ENCODE data around the gene ACLY.

The ACLY gene

GRCh38 chr17:41959336-41960095, 40.8 kb upstream of the ACLY start:
- TF ChIP-seq SPI1 (IDR thresholded peaks at IDR 0.05; ENCODE audit: borderline replicate concordance, low read depth) (no peak), GABPA (IDR thresholded peaks at IDR 0.05; ENCODE audit: low read depth) (no peak), POLR2AphosphoS5 (IDR thresholded peaks at IDR 0.05; ENCODE audit: low read depth) (no peak)
- TF ChIP-seq, protein P1, sequence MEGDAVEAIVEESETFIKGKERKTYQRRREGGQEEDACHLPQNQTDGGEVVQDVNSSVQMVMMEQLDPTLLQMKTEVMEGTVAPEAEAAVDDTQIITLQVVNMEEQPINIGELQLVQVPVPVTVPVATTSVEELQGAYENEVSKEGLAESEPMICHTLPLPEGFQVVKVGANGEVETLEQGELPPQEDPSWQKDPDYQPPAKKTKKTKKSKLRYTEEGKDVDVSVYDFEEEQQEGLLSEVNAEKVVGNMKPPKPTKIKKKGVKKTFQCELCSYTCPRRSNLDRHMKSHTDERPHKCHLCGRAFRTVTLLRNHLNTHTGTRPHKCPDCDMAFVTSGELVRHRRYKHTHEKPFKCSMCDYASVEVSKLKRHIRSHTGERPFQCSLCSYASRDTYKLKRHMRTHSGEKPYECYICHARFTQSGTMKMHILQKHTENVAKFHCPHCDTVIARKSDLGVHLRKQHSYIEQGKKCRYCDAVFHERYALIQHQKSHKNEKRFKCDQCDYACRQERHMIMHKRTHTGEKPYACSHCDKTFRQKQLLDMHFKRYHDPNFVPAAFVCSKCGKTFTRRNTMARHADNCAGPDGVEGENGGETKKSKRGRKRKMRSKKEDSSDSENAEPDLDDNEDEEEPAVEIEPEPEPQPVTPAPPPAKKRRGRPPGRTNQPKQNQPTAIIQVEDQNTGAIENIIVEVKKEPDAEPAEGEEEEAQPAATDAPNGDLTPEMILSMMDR (IDR thresholded peaks at IDR 0.05; ENCODE audit: insufficient read depth, low read length), result peak; percentile 42
- TF ChIP-seq, protein P2, sequence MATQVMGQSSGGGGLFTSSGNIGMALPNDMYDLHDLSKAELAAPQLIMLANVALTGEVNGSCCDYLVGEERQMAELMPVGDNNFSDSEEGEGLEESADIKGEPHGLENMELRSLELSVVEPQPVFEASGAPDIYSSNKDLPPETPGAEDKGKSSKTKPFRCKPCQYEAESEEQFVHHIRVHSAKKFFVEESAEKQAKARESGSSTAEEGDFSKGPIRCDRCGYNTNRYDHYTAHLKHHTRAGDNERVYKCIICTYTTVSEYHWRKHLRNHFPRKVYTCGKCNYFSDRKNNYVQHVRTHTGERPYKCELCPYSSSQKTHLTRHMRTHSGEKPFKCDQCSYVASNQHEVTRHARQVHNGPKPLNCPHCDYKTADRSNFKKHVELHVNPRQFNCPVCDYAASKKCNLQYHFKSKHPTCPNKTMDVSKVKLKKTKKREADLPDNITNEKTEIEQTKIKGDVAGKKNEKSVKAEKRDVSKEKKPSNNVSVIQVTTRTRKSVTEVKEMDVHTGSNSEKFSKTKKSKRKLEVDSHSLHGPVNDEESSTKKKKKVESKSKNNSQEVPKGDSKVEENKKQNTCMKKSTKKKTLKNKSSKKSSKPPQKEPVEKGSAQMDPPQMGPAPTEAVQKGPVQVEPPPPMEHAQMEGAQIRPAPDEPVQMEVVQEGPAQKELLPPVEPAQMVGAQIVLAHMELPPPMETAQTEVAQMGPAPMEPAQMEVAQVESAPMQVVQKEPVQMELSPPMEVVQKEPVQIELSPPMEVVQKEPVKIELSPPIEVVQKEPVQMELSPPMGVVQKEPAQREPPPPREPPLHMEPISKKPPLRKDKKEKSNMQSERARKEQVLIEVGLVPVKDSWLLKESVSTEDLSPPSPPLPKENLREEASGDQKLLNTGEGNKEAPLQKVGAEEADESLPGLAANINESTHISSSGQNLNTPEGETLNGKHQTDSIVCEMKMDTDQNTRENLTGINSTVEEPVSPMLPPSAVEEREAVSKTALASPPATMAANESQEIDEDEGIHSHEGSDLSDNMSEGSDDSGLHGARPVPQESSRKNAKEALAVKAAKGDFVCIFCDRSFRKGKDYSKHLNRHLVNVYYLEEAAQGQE (IDR thresholded peaks at IDR 0.05; ENCODE audit: insufficient replicate concordance, low read depth), result no peak
- Histone ChIP-seq H3K27me3 (ENCODE audit: insufficient read depth, poor library complexity, severe bottlenecking) (no peaks in the 10 kb centered on the region), H3K4me3 (replicated peaks; ENCODE audit: insufficient read depth, low read length) (no peak overlapping the region), H3K27ac (replicated peaks) (no peak overlapping the region)
- DNase-seq (ENCODE audit: low read depth in 1 of 2, low spot score in 1 of 2), result peak in 1 of 2 experiments; percentile 63

DNA sequence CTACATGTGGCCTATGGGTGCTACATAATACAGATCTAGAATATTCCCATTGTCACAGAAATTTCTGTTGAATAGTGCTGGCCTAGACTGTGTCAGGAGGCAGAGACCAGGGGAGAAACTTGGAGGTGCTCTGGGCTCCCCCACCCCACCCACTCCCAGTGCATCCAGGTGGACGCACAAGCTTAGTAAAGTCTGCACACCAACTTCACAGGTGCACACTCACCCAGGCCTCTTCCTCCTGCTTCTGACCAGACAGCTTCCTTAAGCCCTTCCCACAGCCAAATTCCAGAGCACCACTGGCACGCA, 40.2 kb upstream of the ACLY start:
- DNase-seq (ENCODE audit: low read depth in 1 of 2, low spot score in 1 of 2), result no peak
- Histone ChIP-seq H3K4me3 (replicated peaks; ENCODE audit: insufficient read depth, low read length) (no peak overlapping the region), H3K27ac (replicated peaks) (no peak overlapping the region), H3K27me3 (ENCODE audit: insufficient read depth, poor library complexity, severe bottlenecking) (no peaks in the 10 kb centered on the region)
- no peak for TF ChIP-seq GABPA (IDR thresholded peaks at IDR 0.05; ENCODE audit: low read depth)

GRCh38 chr17:41957869-41958439, 39.2 kb upstream of the ACLY start:
- H3K27me3 ChIP-seq (ENCODE audit: insufficient read depth, poor library complexity, severe bottlenecking), result no peaks in the 10 kb centered on the region
- TF ChIP-seq, protein P2 (IDR thresholded peaks at IDR 0.05; ENCODE audit: insufficient replicate concordance, low read depth), result no peak
- no peak for TF ChIP-seq GABPA (IDR thresholded peaks at IDR 0.05; ENCODE audit: low read depth)
- TF ChIP-seq, protein P1 (IDR thresholded peaks at IDR 0.05; ENCODE audit: insufficient read depth, low read length), result no peak
- TF ChIP-seq POLR2AphosphoS5 (IDR thresholded peaks at IDR 0.05; ENCODE audit: low read depth), result no peak
- TF ChIP-seq SPI1 (IDR thresholded peaks at IDR 0.05; ENCODE audit: borderline replicate concordance, low read depth), result no peak

GRCh38 chr17:41957031-41957868, 38.5 kb upstream of the ACLY start:
- H3K4me3 ChIP-seq (replicated peaks; ENCODE audit: insufficient read depth, low read length), result no peak overlapping the region
- no peak overlapping the region for H3K27ac ChIP-seq (replicated peaks)
- no peaks in the 10 kb centered on the region for H3K27me3 ChIP-seq (ENCODE audit: insufficient read depth, poor library complexity, severe bottlenecking)
- no peak for DNase-seq (ENCODE audit: low read depth in 1 of 2, low spot score in 1 of 2)
- TF ChIP-seq, protein P2 (IDR thresholded peaks at IDR 0.05; ENCODE audit: insufficient replicate concordance, low read depth), result no peak
- no peak; the same call in 1 of the 2 replicates for TF ChIP-seq SPI1 (IDR thresholded peaks at IDR 0.05; ENCODE audit: borderline replicate concordance, low read depth)
- TF ChIP-seq, protein P1 (IDR thresholded peaks at IDR 0.05; ENCODE audit: insufficient read depth, low read length), result no peak
- TF ChIP-seq POLR2AphosphoS5 (IDR thresholded peaks at IDR 0.05; ENCODE audit: low read depth), result no peak
- no peak for TF ChIP-seq GABPA (IDR thresholded peaks at IDR 0.05; ENCODE audit: low read depth)

More at GRCh38 chr17:41957869-41958439, 39.2 kb upstream of the ACLY start:
- H3K27ac ChIP-seq (replicated peaks), result no peak overlapping the region
- no peak for DNase-seq (ENCODE audit: low read depth in 1 of 2, low spot score in 1 of 2)
- no peak overlapping the region for H3K4me3 ChIP-seq (replicated peaks; ENCODE audit: insufficient read depth, low read length)
